Measurements from ENCODE around the gene ELOB.

DNA sequence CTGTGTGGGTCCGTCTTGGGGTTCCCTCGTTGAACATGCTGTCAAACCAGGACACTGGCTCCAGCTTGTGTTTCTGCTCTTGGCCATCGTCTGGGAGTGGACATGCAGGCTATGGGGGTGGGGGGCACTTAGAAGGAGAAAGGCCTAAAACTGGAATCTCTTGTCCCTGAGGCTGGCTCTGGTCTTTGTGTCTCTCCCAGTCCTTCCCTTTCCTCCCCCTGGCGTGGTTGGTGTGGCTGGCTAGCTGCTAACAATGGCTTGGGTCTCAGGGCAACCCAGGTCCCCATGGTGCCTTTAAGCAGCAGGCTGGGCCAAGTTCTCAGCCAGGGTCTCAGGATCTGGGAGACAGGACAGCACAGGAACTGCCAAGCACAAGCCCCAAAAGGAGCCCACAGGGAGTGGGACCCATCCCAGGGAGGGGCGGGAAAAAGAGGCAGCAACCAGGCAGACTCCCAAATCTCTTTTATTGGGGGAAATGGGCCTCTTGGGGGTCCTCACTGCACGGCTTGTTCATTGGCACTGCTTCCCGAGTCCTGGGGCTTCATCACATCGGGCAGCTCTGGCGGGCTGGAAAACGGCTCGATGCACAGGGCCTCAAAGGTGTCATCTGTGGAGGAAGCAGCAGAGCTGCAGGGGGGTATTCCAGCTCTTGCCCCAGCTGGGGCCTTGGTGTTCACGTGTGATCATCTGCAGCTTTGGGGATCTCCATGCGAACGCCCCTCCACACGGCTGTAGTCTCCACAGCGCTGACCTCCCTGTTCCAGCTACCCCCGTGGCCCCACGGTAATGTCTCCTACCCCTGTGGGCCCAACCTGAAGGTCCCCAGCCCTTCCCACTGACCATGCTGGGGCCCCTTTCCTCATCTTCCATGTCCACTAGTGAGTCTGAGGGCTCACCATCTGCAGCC lies 5.3 kb downstream of the ELOB start:
- TF ChIP-seq EZH2 (IDR thresholded peaks at IDR 0.05; ENCODE audit: low read length, unreplicated experiment) (no peak), EZH2phosphoT487 (IDR thresholded peaks at IDR 0.05; ENCODE audit: borderline replicate concordance, low read length) (no peak)
